SHP77 (cell line): Measurements from ENCODE around the gene LARP4.
A peak's percentile ranks its signal among the peaks of the same experiment; 100 is the strongest.
"Not testable (repeated sequence)": the region's sequence is repeated elsewhere in the genome, so short reads cannot be mapped to it uniquely, and the experiment has no call there.

Source experiments
- DNase-seq, 2 experiments: peaks; one replicate each; lab custom pipeline; 2025; lab: John Stamatoyannopoulos, UW

LARP4 gene

DNA sequence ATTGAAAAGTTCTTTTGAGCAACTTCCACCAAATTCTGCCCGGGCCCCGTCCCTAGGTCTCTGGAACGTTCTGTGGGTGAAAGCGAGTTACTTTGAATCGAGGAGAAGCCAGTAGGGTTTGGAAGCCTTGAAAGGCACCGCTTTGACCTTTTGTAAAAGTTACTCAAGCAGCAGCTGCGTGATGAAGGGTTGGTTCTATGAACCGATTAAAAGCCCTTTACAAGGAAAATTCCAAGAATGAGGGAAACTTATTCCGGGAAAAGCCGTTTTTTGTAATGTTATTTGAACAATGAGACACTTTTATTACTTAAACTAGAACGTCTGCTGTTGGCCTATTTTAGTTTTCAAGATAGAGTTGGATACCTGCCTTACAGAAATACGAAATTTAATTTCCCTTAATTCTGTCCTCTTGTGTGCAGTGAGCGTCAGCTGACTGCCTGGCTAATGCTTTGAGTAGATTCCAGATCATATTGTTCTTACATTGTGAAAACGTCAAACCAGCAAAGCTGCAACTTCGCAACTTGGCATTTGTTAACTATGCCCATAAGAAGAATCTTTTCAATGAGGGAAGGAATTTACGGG is 906 bp downstream of the LARP4 start:
- peak in 1 of 2 experiments; percentile 2 for DNase-seq

DNA sequence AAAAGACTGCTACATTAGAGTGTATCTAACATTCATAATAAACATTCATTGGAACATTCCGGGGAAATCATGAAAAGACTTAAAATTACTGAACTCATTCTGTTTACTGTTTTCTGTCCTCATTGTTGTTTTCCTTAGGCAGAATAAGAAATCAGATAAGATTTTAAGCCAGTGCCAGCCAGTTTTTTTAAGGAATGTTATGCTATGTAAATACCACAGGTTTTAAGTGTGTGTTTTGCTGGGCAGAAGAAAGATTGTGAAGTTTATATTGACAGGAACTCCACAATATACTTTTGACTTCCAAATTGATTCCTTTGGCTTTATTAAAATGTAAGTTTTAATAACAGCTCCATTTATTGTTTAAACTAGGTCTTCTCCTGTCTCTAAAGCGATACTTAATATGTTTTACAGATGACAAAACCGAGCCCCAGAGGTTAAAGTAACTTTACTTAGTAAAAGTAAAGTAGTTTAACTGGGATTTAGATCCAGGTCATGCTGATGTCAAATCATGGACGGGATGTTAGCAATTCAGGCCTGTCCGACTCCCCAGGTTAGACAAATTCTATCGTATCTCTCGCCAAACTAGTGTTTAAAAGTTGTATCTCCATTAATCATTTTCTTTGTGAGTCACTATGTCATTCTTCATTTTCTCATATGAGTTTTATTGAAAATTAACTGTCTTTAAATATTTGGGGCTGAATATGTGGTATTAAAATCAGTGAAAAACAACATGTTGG is 1.7 kb downstream of the LARP4 start:
- DNase-seq: no peak

DNA sequence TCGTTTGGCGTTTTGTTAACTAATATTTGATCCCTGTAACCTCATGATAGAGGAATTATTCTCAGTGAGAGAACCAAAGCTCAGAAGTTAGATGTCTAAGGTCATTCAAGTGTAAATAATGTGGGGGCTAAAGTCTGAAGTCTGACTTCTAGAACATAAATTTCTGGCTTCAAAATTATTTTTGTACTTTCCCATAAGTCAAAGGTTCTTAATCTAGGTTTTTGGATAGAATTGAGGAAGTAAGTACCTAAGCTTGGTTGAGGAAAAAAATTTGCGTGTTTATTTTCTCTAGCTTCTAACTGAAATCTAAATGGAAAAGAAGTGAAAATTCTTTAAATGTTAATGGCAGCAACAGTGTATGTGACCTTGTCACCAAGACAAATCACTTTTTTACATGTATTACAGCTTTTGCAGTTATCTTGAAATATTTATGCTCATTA is 2.3 kb downstream of the LARP4 start:
- DNase-seq: no peak

DNA sequence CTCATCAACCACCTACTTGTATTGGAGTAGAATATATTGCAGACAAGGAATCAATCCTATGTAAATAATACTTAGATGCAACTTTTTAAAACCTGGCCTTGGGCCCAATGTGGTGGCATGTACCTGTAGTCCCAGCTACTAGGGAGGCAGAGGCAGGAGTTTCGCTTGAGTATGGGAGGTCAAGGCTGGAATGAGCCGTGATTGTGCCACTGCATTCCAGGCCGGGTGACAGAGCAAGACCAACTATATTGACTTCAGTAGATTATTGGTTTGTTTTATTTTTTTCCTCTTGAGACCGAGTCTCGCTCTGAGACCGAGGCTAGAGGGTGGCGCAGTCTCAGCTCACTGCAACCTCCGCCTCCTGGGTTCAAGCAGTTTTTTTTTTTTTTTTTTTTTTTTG is 3.6 kb downstream of the LARP4 start:
- no peak for DNase-seq

DNA sequence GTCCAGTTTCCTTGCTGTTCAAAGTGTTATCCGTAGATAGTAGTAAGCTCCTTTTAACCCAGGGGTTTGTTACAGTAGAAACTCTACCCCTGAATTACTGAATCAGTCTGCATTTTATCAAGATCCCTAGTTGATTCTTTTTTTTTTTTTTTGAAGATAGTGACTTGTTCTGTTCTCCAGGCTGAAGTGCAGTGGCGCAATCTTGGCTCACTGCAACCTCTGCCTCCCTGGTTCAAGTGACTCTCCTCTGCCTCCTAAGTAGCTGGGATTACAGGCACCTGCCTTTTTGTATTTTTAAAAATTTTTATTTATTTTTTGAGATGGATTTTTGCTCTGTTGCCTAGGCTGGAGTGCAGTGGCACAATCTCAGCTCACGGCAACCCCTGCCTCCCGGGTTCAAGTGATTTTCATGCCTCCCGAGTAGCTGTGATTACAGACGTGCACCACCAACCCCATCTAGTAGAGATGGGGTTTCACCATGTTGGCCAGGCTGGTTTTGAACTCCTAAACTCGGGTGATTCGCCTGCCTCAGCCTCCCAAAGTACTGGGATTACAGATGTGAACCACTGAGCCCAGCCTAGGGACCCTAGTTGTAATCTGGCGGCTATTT is 10.5 kb downstream of the LARP4 start:
- DNase-seq: no peak

DNA sequence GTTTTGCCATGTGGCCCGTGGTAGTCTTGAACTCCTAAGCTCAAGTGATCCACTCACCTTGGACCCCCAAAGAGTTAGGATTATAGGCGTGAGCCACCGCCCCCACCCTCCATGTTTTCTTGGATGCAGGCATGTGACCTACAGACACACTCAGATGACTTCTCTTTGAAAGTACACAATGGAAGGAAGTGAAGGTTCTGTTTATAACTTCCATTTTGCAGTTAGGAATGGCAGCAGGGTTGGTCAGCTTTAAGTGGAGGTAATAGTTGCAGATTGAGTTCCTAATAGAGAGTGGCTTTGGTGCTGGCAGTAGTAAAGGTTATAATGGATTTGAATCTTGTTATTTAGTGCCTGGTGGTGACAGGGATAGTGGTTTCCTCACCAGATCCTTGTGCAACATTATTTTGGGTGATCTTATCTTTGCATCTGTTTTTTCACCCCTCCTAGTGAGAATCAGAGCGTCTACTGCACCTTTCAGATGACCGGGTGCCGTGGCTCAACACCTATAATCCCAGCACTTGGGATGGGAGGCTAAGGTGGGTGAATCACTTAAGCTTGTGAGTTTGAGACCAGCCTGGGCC is 15.3 kb downstream of the LARP4 start:
- DNase-seq: no peak

DNA sequence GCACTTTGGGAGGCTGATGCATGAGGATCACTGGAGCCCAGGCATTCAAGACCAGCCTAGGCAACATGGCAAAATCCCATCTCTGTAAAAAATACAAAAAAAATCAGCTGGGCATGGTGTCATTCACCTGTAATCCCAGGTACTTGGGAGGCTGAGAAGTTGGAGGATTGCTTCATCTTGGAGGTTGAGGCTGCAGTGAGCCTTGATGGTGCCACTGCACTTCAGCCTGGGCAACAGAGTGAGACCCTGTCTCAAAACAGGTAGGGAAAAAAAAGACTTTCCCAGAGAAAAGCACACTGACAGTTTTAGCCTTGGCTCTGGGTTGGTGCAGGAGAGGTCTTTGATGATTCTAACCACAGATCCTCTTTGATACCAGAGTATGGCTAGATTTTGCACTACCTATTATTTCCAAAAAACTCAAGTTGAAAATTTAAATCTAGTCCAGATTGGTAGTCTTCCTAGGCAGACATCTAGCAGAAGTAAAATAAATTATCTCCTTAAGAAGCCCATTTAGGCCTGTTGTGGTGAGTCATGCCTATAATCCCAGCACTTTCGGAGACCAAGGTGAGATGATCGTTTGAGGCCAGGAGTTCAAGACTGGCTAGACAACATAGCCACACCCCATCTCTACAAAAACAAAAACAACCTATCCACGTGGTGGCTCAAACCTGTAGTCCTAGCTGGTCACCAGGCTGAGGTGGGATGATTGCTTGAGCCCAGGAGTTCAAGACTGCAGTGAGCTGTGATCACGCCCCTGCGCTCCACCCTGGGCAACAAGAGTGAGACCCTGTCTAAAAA is 18.6 kb downstream of the LARP4 start:
- no peak for DNase-seq

DNA sequence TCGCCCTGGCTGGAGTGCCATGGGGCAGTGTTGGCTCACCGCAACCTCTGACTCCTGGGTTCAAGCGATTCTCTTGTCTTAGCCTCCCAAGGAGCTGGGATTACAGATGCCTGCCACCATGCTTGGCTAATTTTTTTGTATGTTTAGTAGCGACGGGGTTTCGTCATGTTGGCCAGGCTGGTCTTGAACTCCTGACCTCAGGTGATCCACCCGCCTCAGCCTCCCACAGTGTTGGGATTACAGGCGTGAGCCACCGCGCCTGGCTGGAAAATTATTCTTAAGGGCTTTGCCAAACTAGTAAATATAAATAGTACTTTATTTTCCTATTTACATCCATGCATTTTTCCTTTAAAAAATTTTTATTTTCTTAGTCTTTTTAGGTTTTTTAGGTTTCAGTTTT is 22.2 kb downstream of the LARP4 start:
- DNase-seq: not testable (repeated sequence)

DNA sequence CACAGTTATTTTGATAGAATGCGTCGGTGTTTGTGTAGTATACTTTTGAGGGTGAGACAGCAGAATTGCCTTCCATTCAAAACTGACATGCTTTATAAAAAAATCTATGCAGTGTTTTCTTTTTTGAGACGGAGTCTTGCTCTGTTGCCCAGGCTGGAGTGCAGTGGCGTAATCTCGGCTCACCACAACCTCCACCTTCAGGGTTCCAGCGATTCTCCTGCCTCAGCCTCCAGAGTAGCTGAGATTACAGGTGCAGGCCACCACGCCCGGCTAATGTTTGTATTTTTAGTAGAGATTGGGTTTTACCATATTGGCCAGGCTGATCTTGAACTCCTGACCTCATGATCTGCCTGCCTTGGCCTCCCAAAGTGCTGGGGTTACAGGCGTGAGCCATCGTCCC is 22.7 kb downstream of the LARP4 start:
- not testable (repeated sequence) for DNase-seq

DNA sequence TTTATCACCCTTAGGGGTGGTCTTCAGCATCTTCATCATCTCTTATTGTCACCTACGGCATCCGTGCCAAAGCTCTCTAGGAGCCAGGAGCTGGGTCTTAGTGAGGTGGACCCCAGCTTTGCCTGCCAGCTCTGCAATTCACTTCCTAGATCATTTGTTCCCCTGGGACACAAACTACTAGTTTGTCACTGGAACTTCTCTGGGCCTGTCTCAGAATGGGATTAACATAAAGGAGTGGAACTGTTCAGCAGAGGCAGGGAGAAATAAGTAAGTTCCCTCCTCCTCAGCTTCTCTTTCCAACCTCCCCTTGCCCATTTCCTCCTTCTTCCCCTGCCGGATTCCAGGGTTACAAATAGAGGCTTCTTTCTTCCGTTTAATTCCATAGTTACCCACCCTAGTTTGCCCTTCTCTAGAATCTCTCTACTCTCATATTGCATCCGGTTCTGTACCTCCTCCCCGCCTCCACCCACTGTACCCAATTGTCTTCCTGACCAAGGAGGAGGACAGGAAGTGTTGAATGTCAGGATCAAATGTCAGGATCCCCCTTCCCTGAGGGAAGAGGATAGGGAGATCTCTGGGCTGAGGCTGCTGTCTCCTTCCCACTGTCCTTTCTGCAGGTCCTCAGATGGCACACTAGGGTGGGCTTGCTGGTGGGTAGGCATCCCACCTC is 25.0 kb downstream of the LARP4 start:
- no peak for DNase-seq

DNA sequence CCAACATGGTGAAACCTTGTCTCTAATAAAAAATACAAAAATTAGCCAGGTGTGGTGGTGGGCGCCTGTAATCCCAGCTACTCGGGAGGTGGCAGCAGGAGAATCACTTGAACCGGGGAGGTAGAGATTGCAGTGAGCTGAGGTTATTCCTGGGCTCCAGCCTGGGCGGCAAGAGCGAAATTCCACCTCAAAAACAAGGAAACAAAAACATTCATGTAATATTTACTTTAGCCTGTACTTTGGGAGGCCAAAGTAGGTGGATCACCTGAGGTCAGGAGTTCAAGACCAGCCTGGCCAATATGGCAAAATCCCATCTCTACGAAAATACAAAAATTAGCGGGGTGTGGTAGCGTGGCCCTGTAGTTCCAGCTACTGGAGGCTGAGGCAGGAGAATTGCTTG is 31.0 kb downstream of the LARP4 start:
- not testable (repeated sequence) for DNase-seq

DNA sequence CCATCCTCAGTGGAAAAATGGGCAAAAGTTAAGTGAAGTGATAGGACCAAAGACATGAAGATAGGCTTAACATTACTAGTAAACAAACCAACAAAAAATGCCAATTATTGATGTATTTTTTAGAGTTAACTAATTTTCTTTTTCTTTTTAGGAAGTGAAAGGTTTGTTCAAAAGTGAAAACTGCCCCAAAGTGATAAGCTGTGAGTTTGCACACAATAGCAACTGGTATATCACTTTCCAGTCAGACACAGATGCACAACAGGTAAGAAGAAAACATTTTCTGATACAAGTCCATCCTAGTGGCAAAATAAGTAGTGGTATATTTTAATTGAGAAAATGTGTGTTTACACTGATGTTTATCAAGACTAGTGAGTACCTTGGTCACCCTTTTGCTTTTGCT is 39.6 kb downstream of the LARP4 start:
- no peak for DNase-seq

DNA sequence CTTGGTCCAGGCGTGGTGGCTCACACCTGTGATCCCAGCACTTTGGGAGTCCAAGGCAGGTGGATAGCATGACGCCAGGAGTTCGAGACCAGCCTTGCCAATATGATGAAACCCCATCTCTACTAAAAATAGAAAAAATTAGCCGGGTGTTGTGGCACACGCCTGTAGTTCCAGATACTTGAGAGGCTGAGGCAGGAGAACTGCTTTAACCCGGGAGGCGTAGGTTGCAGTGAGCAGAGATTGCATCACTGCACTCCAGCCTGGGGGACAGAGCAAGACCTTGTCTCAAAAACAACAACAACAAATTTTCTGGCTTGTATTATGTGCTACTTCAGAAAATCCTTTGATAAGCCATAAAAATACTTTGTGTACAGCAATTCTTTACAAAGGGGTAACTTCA is 41.1 kb downstream of the LARP4 start:
- DNase-seq: no peak

DNA sequence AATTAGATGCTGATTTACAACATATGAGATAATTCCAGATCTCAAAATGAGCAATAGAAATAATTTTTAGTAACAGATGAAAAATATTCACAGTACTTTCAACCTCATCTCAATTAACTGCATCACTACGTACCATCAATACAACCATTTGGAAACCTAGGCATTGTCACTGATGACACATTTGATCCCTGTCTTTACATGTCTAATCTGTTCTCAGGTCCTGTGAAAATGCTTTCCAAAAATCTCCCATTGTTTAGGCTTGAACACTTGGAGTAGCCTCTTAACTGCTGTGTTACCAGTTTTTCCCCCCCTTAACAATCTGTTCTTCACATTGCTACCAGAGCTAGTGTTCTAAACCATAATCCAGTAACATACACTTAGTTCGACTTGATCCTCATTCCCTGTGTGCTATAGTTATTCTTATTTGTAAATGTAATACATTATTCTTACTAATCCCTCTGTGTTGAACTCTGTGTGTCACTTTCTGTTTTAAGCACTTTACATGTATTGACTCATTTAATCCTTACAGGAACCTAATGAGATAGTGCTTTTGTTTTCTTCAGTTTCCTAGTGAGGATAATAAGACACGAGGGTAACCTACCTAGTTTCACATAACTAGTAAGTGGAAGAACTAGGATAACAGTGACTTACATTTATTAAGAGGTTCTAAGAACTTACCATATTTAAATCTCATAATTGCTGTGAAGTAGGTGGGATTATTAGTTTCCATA is 41.7 kb downstream of the LARP4 start:
- no peak for DNase-seq

DNA sequence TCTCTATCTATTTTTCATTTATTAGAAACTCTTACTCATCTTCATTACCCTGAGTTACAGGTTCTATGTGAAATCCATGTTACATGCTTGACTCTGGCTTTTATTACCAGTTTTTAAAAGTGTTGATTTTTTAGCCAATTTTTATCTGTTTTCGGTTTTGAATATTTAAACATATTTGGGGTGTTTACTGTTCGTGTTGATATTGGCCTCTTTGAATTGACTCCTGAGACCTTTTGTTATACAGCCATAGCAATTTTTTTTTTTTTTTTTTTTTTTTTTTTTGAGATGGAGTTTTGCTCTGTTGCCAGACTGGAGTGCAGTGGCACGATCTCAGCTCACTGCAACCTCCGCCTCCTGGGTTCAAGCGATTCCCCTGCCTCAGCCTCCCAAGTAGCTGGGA is 49.0 kb downstream of the LARP4 start:
- not testable (repeated sequence) for DNase-seq

DNA sequence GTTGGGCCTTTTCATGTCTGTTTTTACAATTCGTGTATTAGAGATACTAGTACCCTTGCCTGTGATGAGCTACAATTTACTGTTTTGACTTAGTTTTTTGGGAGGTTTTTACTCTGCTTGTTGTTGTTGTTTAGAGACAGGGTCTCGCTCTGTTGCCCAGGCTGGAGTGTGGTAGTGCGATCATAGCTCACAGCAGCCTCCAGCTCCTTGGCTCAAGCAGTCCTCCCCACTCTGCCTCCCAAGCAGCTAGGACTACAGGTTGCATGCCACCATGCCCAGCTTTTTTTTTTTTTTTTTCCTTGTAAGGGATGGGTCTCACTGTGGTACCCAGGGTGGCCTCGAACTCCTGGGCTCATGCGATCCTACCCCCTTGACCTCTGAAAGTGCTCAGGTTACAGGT is 52.1 kb downstream of the LARP4 start:
- DNase-seq: no peak

DNA sequence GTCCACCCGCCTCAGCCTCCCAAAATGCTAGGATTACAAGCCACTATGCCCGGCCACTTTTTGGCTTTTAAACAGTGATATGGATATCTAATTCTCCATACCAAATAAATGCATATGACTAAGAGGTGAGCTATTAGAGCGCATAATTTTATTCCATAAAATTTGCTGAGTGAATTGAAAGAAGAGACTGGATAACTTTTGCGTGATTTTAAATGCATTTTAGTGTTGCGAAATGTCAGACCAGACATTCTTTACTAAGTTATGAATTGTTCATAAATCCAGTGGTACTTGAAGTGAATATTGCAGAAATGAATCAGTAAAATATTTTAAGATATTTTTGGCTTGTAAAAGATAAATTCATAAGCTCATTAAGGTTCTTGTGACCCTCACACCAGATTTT is 53.2 kb downstream of the LARP4 start:
- DNase-seq: no peak

DNA sequence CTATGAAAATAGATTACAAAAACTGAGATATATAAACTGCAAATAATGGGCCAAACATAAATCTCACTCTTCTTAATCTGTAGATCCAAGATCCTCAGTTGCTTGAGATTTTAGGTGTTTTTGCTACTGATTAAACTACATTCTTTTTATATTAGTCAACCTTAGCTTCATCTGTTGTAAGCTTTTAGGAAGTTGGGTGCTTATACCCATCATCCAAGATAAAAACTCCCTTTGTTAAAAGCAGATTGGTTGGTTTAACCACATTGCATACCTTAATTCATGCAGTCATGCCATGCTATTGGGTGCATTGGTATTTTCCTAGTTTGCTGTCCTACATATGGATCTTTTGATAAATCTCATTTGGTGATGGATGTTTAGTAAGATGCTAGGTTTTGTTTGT is 57.9 kb downstream of the LARP4 start:
- DNase-seq: no peak

DNA sequence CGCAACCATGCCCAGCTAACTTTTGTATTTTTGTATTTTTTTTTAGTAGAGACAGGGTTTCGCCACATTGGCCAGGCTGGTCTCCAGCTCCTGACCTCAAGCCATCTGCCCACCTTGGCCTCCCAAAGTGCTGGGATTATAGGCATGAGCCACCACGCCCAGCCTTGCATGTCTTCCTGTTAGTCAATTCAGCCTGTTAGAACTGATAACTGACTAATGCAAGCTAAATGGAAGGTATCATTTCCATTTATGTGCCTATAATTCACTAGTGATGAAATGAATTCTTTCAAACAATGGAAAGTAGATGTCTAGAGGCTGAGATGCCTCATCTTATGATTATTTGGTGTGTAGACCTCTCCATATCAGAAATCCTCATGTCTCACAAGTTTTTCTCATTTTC is 66.8 kb downstream of the LARP4 start:
- DNase-seq: no peak

DNA sequence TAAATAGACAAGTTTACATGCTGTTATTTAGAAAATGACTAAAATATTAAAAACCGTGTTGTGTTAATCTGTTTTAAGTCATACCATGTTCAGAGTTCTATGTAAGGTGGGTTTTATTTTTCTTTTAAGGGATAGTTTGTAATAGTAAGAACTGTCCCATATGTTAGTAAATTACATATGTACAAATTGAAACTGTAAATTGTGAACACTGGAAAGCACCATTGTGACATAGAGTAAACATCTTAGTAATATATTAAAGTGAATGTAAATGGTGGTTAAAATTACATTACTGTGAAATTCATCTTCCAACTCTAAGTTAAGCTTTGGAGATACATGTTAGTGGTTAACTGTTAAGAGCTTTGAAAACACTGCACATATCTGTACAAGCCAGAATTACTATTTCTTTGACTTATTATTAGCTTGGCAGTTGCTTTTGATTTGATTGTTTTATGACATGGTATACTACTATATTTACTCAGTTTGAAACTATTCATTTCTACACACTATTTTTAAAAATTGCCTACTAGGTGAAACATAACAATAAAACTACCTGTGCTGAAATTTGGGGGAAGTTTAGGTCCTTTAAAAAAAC is 76.7 kb downstream of the LARP4 start:
- no peak for DNase-seq

DNA sequence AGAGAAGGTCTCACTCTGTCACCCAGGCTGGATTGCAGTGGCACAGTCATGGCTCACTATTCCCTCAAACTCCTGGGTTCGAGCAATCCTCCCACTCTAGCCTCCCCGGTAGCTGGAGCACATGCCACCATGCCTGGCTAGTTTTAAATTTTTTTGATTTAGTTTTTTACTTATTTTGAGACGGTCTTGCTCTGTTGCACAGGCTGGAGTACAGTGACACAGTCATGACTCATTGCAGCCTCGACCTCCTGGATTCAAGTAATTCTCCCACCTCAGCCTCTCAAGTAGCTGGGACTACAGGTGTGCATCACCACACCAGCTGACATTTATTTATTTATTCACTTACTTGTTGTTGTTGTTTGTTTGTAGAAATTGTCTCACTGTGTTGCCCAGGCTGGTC is 81.9 kb downstream of the LARP4 start:
- no peak for DNase-seq
